ENCODE data around the gene AQP7.

DNA sequence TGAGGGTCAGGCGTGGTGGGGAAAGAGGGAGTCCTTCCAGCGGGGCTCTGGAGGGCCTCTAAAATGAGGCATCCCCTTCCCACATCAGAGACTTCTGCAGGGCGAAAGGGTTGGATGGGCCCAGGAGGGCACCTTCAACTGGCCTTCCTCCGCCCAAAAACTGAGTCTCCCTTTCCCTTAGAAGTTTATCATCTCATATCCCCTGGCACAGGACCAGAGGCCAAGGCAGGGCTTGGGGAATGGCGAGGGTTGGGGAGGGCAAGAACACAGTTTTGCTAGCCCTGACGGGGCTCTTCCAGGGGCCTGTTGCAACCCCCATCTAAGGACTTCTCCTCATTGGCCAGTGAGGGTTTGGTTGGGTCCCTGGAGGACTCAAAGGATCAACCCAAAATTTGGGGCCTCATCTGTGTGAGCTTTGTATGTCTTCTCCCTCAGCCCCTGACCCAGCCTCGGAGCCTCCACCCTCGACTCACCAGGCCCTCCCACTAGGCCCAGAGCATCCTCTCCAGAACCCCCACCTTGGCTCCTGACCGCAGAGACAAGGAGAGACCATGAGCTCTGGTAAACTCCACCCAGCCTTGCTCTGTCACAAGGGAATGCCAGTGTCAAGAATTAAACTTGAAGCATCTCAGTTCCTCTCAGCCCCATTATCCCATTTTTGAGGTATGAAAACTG, 24.1 kb downstream of the AQP7 start:
- TF ChIP-seq, protein P1, sequence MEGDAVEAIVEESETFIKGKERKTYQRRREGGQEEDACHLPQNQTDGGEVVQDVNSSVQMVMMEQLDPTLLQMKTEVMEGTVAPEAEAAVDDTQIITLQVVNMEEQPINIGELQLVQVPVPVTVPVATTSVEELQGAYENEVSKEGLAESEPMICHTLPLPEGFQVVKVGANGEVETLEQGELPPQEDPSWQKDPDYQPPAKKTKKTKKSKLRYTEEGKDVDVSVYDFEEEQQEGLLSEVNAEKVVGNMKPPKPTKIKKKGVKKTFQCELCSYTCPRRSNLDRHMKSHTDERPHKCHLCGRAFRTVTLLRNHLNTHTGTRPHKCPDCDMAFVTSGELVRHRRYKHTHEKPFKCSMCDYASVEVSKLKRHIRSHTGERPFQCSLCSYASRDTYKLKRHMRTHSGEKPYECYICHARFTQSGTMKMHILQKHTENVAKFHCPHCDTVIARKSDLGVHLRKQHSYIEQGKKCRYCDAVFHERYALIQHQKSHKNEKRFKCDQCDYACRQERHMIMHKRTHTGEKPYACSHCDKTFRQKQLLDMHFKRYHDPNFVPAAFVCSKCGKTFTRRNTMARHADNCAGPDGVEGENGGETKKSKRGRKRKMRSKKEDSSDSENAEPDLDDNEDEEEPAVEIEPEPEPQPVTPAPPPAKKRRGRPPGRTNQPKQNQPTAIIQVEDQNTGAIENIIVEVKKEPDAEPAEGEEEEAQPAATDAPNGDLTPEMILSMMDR (IDR thresholded peaks at IDR 0.05) = no peak
- TF ChIP-seq POLR2A (IDR thresholded peaks at IDR 0.05) = no peak

Data from esophagus squamous epithelium (tissue), 4 donors.